MV-4-11 (cell line): ENCODE results near the gene SPATA6L.

Source experiments
- DNase-seq: peaks from one replicate; lab custom pipeline; 2025; lab: John Stamatoyannopoulos, UW

The SPATA6L gene

GRCh38 chr9:4666042-4666699 is at the start of gene SPATA6L:
Gene SPATA6L (minus strand): TSS chr9:4666480. CDS start chr9:4666250, 230 bp downstream.
- DNase-seq, result no peak

- DNase-seq, result no peak
Observed at GRCh38 chr9:4714266-4715016, 48.2 kb upstream of the SPATA6L start.

- DNase-seq, result no peak
Observed at GRCh38 chr9:4713849-4714248, 47.6 kb upstream of the SPATA6L start.

- no peak for DNase-seq
Observed at GRCh38 chr9:4709380-4709779, 43.1 kb upstream of the SPATA6L start.

- peak; percentile 82 for DNase-seq
Observed at GRCh38 chr9:4706971-4707622, 40.8 kb upstream of the SPATA6L start.

GRCh38 chr9:4706021-4706420 is 39.7 kb upstream of the SPATA6L start:
- no peak for DNase-seq

GRCh38 chr9:4704129-4704528 is 37.8 kb upstream of the SPATA6L start:
- no peak for DNase-seq

GRCh38 chr9:4701526-4701925 is 35.2 kb upstream of the SPATA6L start:
- no peak for DNase-seq

- no peak for DNase-seq
Observed at GRCh38 chr9:4700932-4701331, 34.7 kb upstream of the SPATA6L start.

- DNase-seq, result no peak
Observed at GRCh38 chr9:4700091-4700490, 33.8 kb upstream of the SPATA6L start.

GRCh38 chr9:4691795-4692194 is 25.5 kb upstream of the SPATA6L start:
- no peak for DNase-seq

- no peak for DNase-seq
Observed at GRCh38 chr9:4690144-4690543, 23.9 kb upstream of the SPATA6L start.

GRCh38 chr9:4689687-4690104 is 23.4 kb upstream of the SPATA6L start:
- no peak for DNase-seq

GRCh38 chr9:4689021-4689420 is 22.7 kb upstream of the SPATA6L start:
- DNase-seq, result no peak

- DNase-seq, result no peak
Observed at GRCh38 chr9:4686584-4686983, 20.3 kb upstream of the SPATA6L start.

GRCh38 chr9:4686112-4686511 is 19.8 kb upstream of the SPATA6L start:
- no peak for DNase-seq

- DNase-seq, result no peak
Observed at GRCh38 chr9:4684820-4685219, 18.5 kb upstream of the SPATA6L start.

- no peak for DNase-seq
Observed at GRCh38 chr9:4680750-4681149, 14.5 kb upstream of the SPATA6L start.

GRCh38 chr9:4680173-4680525 is 13.9 kb upstream of the SPATA6L start:
- no peak for DNase-seq

- DNase-seq, result peak; percentile 94
Observed at GRCh38 chr9:4679268-4680172, 13.2 kb upstream of the SPATA6L start, which contains the start of gene CDC37L1. Gene CDC37L1 (plus strand): TSS chr9:4679569. CDS start chr9:4679768, 199 bp downstream.

GRCh38 chr9:4678679-4679267 is 12.5 kb upstream of the SPATA6L start:
- peak; percentile 53 for DNase-seq

GRCh38 chr9:4677392-4677791 is 11.1 kb upstream of the SPATA6L start:
- no peak for DNase-seq
